Fibroblast of lung (primary cell): ENCODE data around the gene SELPLG.

Experiments
- CTCF ChIP-seq, 2 donors: IDR thresholded peaks in 1 of 2; conservative IDR thresholded peaks in 1 of 2; 1 replicate in 1 of 2; 2 replicates in 1 of 2; pipeline ENCODE4 v1.5.1; 2011 to 2012; ENCODE audit warnings: low read length in 2 of 2, control low read depth in 1 of 2, inconsistent platforms in 1 of 2, low read depth in 1 of 2, mild to moderate bottlenecking in 1 of 2
- EZH2 ChIP-seq: IDR thresholded peaks from 2 replicates; pipeline ENCODE4 v1.5.1; 2012; ENCODE audit warnings: low read length, control low read depth, mild to moderate bottlenecking; ENCODE audit errors: missing control alignments

- TF ChIP-seq EZH2 (no peak), CTCF (conservative IDR thresholded peaks at IDR 0.05 in 1 of 2, IDR thresholded peaks at IDR 0.05 in 1 of 2; ENCODE audit: low read depth in 1 of 2, low read length in 2 of 2) (no peak)
These were observed 14.0 kb upstream of the SELPLG start for GRCh38 chr12:108647585-108648287.
